GM23338 (cell line): ENCODE results near the gene AFAP1L1. TPM values are rescaled to one million over a fixed set of nuclear protein-coding genes. Genes with fewer than 3 reads are reported as not detected.

Source experiments
- ATAC-seq: fragments of 200-7000 bp; cut with Tn5 transposase; 3 replicates; pipeline ENCODE4 v1.9.1; 2020
- DNase-seq: peaks from one replicate; pipeline ENCODE4 v3.0.0-alpha.2; 2015; ENCODE audit warnings: low spot score
- H2AFZ ChIP-seq: fragments of 200-600 bp; sonication (generic); 2 replicates; pipeline ENCODE4 v1.8.0; 2016; ENCODE audit warnings: antibody characterized with exemption, mild to moderate bottlenecking, moderate library complexity
- H3F3A ChIP-seq: fragments of 200-600 bp; sonication (generic); replicated peaks from 2 replicates; pipeline ENCODE4 v1.8.0; 2017; ENCODE audit warnings: antibody characterized with exemption, mixed run types, low read depth
- H3K27ac ChIP-seq: fragments of 200-600 bp; sonication (generic); 2 replicates; pipeline ENCODE4 v1.6.1; 2016; ENCODE audit warnings: low read depth
- H3K27me3 ChIP-seq: fragments of 200-600 bp; sonication (generic); 2 replicates; pipeline ENCODE4 v1.8.0; 2016; ENCODE audit warnings: mild to moderate bottlenecking, mixed run types, moderate library complexity; ENCODE audit not compliant: insufficient read depth
- H3K36me3 ChIP-seq: fragments of 200-600 bp; sonication (generic); 2 replicates; pipeline ENCODE4 v1.8.0; 2016; ENCODE audit warnings: mild to moderate bottlenecking; ENCODE audit not compliant: insufficient read depth
- H3K4me1 ChIP-seq: fragments of 200-600 bp; sonication (generic); 2 replicates; pipeline ENCODE4 v1.8.0; 2016; ENCODE audit warnings: mild to moderate bottlenecking, moderate library complexity; ENCODE audit not compliant: insufficient read depth
- H3K4me2 ChIP-seq: fragments of 200-600 bp; sonication (generic); 2 replicates; pipeline ENCODE4 v1.7.1; 2017; ENCODE audit warnings: mixed run types
- H3K4me3 ChIP-seq: fragments of 200-600 bp; sonication (generic); 2 replicates; pipeline ENCODE4 v1.6.1; 2016; ENCODE audit warnings: mixed run types
- H3K79me2 ChIP-seq: fragments of 200-600 bp; sonication (generic); replicated peaks from 2 replicates; pipeline ENCODE4 v1.8.0; 2017; ENCODE audit warnings: mild to moderate bottlenecking; ENCODE audit not compliant: insufficient read depth
- H3K9me2 ChIP-seq: fragments of 200-600 bp; sonication (generic); 2 replicates; pipeline ENCODE4 v1.8.0; 2017; ENCODE audit not compliant: insufficient read depth
- H4K20me1 ChIP-seq: fragments of 200-600 bp; sonication (generic); replicated peaks from 2 replicates; pipeline ENCODE4 v1.8.0; 2017; ENCODE audit warnings: mild to moderate bottlenecking; ENCODE audit not compliant: insufficient read depth
- H3K27ac Mint-ChIP-seq: 2 replicates; pipeline ENCODE4 v1.8.0; 2020; ENCODE audit warnings: inconsistent platforms, mild to moderate bottlenecking, moderate library complexity, mixed read lengths
- H3K27me3 Mint-ChIP-seq: 3 replicates; pipeline ENCODE4 v1.8.0; 2022; ENCODE audit warnings: low read depth, mild to moderate bottlenecking, moderate library complexity, mixed read lengths, inconsistent platforms; ENCODE audit not compliant: insufficient read depth, poor library complexity
- H3K36me3 Mint-ChIP-seq: 3 replicates; pipeline ENCODE4 v1.8.0; 2021; ENCODE audit warnings: low read depth, mild to moderate bottlenecking, inconsistent platforms, moderate library complexity, mixed read lengths
- H3K4me1 Mint-ChIP-seq: 3 replicates; pipeline ENCODE4 v1.8.0; 2020; ENCODE audit warnings: mild to moderate bottlenecking, inconsistent platforms, mixed read lengths
- H3K4me3 Mint-ChIP-seq: 3 replicates; pipeline ENCODE4 v1.8.0; 2021; ENCODE audit warnings: moderate library complexity, mild to moderate bottlenecking, inconsistent platforms, mixed read lengths
- H3K9me3 Mint-ChIP-seq: 3 replicates; pipeline ENCODE4 v1.8.0; 2020; ENCODE audit warnings: moderate library complexity, mild to moderate bottlenecking, inconsistent platforms, mixed read lengths
- CREB1 ChIP-seq: fragments of 250-450 bp; sonication (Bioruptor Pico); IDR thresholded peaks from 2 replicates; pipeline ENCODE4 v1.5.0; 2020; ENCODE audit warnings: low read depth, mild to moderate bottlenecking, moderate library complexity
- CTCF ChIP-seq, 2 experiments: fragments of 200-600 bp in 1 of 2; sonication (generic) in 1 of 2; conservative IDR thresholded peaks; 2 replicates each; pipeline versions ENCODE4 v1.5.1 to v1.6.1; 2016 to 2017; ENCODE audit warnings: antibody characterized with exemption in 2 of 2, low read depth in 2 of 2, mild to moderate bottlenecking in 2 of 2, moderate library complexity in 1 of 2
- ETS1 ChIP-seq: IDR thresholded peaks from 2 replicates; pipeline ENCODE4 v1.6.1; 2016; ENCODE audit warnings: antibody characterized with exemption
- EZH2 ChIP-seq: fragments of 200-600 bp; sonication (generic); IDR thresholded peaks from one replicate; pipeline ENCODE4 v1.8.0; 2017; ENCODE audit warnings: antibody characterized with exemption, mild to moderate bottlenecking, low read depth; ENCODE audit not compliant: unreplicated experiment
- EZH2phosphoT487 ChIP-seq: fragments of 200-600 bp; sonication (generic); IDR thresholded peaks from one replicate; pipeline ENCODE4 v1.8.1; 2018; ENCODE audit warnings: antibody characterized with exemption; ENCODE audit not compliant: unreplicated experiment
- JUNB ChIP-seq: IDR thresholded peaks from one replicate; pipeline ENCODE4 v1.6.1; 2016; ENCODE audit warnings: antibody characterized with exemption; ENCODE audit not compliant: unreplicated experiment
- NANOG ChIP-seq: IDR thresholded peaks from 2 replicates; pipeline ENCODE4 v1.6.1; 2016; ENCODE audit warnings: antibody characterized with exemption, borderline replicate concordance
- REST ChIP-seq: IDR thresholded peaks from one replicate; pipeline ENCODE4 v1.6.1; 2018; ENCODE audit warnings: antibody characterized with exemption; ENCODE audit not compliant: unreplicated experiment
- STAT1 ChIP-seq: IDR thresholded peaks from one replicate; pipeline ENCODE4 v1.6.1; 2016; ENCODE audit warnings: antibody characterized with exemption; ENCODE audit not compliant: unreplicated experiment
- ZNF114 ChIP-seq: fragments of 250-450 bp; sonication (Bioruptor Pico); IDR thresholded peaks from 2 replicates; pipeline ENCODE4 v1.5.0; 2020; ENCODE audit warnings: mild to moderate bottlenecking, moderate library complexity
- ZNF331 ChIP-seq: fragments of 250-450 bp; sonication (Bioruptor Pico); IDR thresholded peaks from 2 replicates; pipeline ENCODE4 v1.5.0; 2020; ENCODE audit warnings: low read depth, mild to moderate bottlenecking, moderate library complexity
- polyA plus RNA-seq: library from polyadenylated mRNA; unstranded; fragments of >200 nt; fragmentation: Nextera tagmentation; extraction: Ambion mirVana; gene quantifications from 2 replicates; pipeline ENCODE4 v1.2.1, GENCODE V29; 2016
- total RNA-seq: library from RNA; depleted of rRNA; stranded (reverse); fragments of >200 nt; shearing (Covaris generic); gene quantifications from 2 replicates; pipeline ENCODE4 v1.2.3, GENCODE V29; 2014
- TF ChIP-seq, protein P1 (sequence below): fragments of 250-450 bp; sonication (Bioruptor Pico); IDR thresholded peaks from 2 replicates; pipeline ENCODE4 v1.5.0; 2020; ENCODE audit warnings: mild to moderate bottlenecking, moderate library complexity

AFAP1L1 gene
- total and polyA plus RNA-seq, 2 experiments from 2014 or later, result 3.2 to 5.7 TPM

DNA sequence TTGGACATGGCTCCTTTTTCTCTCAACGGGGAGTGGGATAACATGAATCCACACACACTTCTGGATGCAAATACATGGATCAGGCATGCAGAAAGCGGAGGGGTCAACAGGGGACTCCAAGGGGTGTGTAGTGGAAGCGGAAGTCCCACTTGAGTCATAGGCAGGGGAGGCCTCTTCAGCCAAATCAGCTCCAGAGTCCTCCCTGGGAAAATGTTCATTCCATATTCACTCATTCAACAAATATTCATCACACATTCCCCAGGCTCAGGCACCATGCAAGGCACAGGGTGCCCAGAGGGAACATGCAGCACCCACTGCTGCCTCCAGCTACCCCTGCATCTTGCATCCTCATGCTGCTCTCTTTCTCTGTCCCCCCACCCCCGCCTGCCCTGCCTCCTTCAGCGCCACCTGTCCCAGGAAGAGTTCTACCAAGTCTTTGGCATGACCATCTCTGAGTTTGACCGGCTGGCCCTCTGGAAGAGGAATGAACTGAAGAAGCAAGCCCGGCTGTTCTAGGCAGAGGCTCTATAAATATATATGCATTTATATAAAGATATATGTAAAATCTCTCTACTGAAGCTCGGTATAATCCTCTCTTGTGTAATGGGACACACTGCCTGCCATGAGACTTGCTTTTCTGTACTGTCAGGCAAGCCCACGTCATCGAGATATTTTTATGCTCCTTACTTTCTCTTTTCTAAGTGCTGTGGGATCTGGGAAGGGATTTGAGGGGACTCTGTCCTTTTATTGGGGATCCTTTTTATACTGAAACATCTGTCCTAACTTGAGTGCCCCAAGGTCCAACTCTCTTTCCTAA lies 13.6 kb upstream of the AFAP1L1 start (continued):
- TF ChIP-seq EZH2phosphoT487 (no peak), NANOG (no peak), CTCF (conservative IDR thresholded peaks at IDR 0.05; ENCODE audit: low read depth in 2 of 2) (no peak)

DNA sequence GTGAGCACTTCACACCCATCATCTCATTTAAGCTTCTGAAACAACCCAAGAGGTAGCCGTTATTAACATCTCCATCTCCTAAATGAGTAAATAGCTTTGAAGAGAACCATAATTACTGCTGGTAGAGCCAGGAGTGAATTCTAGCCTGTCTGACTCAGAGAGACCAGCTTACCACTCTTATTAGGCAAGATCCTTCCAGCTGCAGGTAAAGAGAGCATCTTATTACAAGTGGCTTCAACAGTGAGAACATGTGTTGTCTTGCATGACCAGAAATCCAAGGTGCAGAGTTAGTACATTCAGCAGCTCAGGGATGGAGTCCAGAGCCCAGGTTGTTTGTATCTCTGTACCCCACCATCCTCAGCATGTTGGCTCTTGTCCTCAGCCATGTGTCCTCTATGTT lies 10.9 kb upstream of the AFAP1L1 start:
- Histone ChIP-seq H3K4me1 (no peaks in the 10 kb centered on the region), H3K27me3 (peaks cover 9% of the 10 kb centered on the region), H3K4me3 (no peak overlapping the region), H3K36me3 (no peaks in the 10 kb centered on the region), H3K4me2 (no peak overlapping the region), H3F3A (no peaks in the 10 kb centered on the region), H3K9me2 (no peaks in the 10 kb centered on the region), H3K27ac (no peak overlapping the region), H4K20me1 (no peaks in the 10 kb centered on the region), H2AFZ (no peak overlapping the region), H3K79me2 (no peaks in the 10 kb centered on the region)
- no peak overlapping the region for H3K27ac Mint-ChIP-seq
- H3K4me1 Mint-ChIP-seq, result peaks cover 10% of the 10 kb centered on the region
- H3K4me3 Mint-ChIP-seq, result no peak overlapping the region
- no peak for DNase-seq
- ATAC-seq, result no peak
- no peaks in the 10 kb centered on the region for H3K9me3 Mint-ChIP-seq
- H3K36me3 Mint-ChIP-seq, result no peaks in the 10 kb centered on the region
- H3K27me3 Mint-ChIP-seq, result peaks cover 5% of the 10 kb centered on the region
- TF ChIP-seq REST, result no peak
- TF ChIP-seq, protein P1, sequence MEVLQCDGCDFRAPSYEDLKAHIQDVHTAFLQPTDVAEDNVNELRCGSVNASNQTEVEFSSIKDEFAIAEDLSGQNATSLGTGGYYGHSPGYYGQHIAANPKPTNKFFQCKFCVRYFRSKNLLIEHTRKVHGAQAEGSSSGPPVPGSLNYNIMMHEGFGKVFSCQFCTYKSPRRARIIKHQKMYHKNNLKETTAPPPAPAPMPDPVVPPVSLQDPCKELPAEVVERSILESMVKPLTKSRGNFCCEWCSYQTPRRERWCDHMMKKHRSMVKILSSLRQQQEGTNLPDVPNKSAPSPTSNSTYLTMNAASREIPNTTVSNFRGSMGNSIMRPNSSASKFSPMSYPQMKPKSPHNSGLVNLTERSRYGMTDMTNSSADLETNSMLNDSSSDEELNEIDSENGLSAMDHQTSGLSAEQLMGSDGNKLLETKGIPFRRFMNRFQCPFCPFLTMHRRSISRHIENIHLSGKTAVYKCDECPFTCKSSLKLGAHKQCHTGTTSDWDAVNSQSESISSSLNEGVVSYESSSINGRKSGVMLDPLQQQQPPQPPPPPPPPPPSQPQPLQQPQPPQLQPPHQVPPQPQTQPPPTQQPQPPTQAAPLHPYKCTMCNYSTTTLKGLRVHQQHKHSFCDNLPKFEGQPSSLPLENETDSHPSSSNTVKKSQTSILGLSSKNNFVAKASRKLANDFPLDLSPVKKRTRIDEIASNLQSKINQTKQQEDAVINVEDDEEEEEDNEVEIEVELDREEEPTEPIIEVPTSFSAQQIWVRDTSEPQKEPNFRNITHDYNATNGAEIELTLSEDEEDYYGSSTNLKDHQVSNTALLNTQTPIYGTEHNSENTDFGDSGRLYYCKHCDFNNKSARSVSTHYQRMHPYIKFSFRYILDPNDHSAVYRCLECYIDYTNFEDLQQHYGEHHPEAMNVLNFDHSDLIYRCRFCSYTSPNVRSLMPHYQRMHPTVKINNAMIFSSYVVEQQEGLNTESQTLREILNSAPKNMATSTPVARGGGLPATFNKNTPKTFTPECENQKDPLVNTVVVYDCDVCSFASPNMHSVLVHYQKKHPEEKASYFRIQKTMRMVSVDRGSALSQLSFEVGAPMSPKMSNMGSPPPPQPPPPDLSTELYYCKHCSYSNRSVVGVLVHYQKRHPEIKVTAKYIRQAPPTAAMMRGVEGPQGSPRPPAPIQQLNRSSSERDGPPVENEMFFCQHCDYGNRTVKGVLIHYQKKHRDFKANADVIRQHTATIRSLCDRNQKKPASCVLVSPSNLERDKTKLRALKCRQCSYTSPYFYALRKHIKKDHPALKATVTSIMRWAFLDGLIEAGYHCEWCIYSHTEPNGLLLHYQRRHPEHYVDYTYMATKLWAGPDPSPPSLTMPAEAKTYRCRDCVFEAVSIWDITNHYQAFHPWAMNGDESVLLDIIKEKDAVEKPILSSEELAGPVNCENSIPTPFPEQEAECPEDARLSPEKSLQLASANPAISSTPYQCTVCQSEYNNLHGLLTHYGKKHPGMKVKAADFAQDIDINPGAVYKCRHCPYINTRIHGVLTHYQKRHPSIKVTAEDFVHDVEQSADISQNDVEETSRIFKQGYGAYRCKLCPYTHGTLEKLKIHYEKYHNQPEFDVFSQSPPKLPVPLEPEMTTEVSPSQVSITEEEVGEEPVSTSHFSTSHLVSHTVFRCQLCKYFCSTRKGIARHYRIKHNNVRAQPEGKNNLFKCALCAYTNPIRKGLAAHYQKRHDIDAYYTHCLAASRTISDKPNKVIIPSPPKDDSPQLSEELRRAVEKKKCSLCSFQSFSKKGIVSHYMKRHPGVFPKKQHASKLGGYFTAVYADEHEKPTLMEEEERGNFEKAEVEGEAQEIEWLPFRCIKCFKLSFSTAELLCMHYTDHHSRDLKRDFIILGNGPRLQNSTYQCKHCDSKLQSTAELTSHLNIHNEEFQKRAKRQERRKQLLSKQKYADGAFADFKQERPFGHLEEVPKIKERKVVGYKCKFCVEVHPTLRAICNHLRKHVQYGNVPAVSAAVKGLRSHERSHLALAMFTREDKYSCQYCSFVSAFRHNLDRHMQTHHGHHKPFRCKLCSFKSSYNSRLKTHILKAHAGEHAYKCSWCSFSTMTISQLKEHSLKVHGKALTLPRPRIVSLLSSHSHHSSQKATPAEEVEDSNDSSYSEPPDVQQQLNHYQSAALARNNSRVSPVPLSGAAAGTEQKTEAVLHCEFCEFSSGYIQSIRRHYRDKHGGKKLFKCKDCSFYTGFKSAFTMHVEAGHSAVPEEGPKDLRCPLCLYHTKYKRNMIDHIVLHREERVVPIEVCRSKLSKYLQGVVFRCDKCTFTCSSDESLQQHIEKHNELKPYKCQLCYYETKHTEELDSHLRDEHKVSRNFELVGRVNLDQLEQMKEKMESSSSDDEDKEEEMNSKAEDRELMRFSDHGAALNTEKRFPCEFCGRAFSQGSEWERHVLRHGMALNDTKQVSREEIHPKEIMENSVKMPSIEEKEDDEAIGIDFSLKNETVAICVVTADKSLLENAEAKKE (CRISPR knock-in tag), result no peak
- no peak for TF ChIP-seq STAT1
- no peak for TF ChIP-seq ZNF114
- no peak for TF ChIP-seq NANOG
- no peak for TF ChIP-seq CREB1 (CRISPR knock-in tag)
- no peak for TF ChIP-seq ZNF331
- TF ChIP-seq EZH2, result no peak
- TF ChIP-seq ETS1, result no peak
- no peak for TF ChIP-seq EZH2phosphoT487
- no peak for TF ChIP-seq JUNB
